Stimulated activated naive CD4-positive, alpha-beta T cell (primary cell): ENCODE measurements around the gene IL22.

Experiments
- DNase-seq, 6 experiments: peaks; one replicate each; lab custom pipeline; 2025; lab: John Stamatoyannopoulos, UW

The IL22 gene

GRCh38 chr12:68253504-68253903 is at the start of gene IL22:
TSS of gene IL22 (minus strand) at chr12:68253604. CDS start at chr12:68253448, 156 bp downstream.
- no peak for DNase-seq

DNA sequence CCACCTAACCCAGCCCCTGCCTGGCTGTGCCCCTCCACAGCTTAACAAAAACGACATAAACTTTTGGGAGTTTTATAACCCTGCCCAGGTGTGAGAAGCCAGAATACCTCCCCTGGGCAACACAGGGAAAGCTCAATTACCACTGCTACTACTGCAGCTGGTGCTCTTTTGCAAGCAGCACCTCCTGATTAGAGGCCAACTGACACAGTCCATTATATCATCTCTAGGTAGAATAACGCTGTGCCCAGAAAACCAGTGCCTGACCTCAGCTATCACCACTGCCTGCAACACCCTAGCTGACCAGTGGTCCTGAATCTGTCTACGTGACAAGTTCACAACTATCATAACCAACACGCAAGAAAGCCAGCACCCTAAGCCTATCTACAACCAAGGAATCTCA is 44.5 kb upstream of the IL22 start:
- no peak for DNase-seq

- DNase-seq: no peak
These were observed 40.8 kb upstream of the IL22 start for GRCh38 chr12:68294251-68294650.

DNA sequence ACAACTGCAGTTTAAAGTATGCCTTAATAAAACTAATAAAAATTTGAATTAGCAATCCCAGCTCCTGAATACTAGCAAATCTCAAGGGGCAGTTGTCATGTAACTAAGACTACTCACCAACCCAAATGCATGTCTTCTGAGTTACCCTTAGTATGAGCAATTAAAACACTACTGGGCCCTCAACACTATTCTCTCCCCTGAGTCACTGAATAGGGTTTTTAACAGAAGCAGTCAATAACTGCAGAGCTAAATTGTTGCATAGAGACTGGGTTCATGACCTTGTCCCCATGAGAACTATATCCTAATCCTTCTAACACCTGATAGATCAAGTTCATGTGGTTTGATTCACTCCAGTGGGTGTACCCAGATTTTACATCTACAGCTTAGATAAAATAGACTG is 39.9 kb upstream of the IL22 start:
- no peak for DNase-seq

DNA sequence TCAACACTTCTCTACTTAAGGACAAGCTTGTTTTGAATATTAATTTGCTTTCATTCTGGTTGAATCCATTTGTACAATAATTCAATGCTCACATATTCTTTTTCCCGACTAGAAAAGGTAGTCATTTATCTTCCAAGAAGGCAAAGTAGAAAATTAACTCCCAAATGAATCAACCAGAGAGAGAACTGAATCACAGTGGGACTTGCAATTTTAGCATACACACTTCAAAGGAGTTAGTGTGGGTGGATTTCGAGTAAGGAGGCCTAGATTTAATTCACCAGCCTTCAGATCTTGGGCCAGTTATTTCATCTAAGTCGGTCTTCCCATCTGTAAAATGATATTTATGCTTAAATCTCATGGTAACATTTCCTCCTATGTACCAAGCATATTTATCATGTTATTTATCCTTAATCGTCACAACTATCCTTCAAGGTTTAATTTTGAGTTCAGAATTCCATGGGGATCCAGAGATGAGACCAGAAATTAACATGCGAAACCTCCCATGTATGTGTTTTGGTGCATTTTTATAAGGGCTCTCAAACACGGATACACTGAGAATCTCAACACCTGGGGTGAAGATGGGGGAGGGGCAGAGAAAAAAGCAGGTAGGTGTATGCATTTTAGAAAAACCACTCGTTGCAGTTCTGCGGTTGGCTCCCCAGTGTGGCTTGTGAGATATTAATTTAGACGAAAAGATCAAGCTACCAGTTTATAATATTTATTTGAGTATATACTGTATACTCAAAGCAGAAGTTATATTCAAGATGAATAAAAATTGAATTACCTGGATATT is 38.9 kb upstream of the IL22 start:
- DNase-seq: no peak

DNA sequence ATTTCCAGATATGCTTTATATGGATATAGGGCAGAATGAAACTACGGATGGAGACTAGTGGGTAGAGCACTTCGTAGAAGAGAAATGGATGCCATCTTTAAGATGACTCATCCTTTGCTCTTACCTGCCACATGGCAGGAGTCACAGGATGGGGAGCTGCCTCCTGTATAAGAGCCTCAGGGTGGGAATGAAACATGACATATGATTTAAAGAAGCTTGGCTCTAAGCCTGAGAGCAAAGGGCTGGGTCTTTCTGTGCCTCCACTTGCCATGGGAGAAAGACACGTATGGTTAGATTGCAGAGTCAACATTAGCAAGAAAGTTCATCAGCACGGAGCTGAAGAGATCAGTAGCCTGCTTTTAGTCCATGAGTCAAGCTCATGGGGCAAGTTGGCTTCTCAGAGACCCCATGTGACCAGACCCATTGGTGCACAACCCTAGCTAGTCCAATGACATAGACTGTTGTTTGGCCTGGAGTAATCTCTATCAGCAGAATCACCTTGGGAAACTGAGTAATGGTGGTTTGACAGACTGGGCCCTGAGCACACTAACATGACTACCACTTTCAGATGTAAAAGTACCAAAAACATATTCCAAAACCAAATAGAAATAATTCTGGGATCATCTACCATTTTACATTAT is 38.1 kb upstream of the IL22 start:
- DNase-seq: no peak

- DNase-seq: peak in 2 of 6 experiments; percentile 2 to 7
These were observed 36.7 kb upstream of the IL22 start for GRCh38 chr12:68290126-68290525.

DNA sequence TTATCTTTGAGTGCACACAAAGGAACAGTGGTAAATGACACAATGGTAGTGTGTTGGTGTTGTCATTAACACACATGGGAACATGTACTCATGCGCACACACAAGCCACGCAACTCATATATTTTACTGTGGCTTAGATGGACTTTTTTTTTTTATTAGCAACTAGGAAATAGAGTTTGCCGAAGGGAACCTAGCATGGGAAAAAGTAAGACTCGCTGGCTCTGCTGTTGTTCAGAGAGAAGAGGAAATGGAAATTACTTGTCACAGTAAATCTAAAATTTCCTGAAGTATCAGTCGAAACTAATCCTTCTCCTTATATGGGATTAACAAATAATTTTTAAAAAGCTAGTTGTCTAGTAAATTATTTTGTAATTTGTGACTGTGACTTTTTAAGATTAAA is 33.7 kb upstream of the IL22 start:
- no peak for DNase-seq

DNA sequence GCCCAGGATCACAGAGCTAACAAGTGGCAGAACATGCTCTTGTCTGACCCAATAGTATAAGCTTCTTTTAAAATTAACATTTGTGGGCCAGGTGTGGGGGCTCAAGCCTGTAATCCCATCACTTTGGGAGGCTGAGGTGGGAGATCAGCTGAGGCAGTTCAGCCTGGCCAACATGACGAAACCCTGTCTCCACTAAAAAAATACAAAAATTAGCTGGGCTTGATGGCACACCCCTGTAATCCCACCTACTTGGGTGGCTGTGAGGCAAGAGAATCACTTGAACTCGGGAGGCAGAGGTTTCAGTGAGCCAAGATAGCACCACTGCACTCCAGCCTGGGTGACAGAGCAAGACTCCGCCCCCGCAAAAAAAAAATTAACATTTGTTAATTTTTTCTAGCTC is 33.0 kb upstream of the IL22 start:
- DNase-seq: no peak

- no peak for DNase-seq
These were observed 32.1 kb upstream of the IL22 start for GRCh38 chr12:68285541-68285940.

DNA sequence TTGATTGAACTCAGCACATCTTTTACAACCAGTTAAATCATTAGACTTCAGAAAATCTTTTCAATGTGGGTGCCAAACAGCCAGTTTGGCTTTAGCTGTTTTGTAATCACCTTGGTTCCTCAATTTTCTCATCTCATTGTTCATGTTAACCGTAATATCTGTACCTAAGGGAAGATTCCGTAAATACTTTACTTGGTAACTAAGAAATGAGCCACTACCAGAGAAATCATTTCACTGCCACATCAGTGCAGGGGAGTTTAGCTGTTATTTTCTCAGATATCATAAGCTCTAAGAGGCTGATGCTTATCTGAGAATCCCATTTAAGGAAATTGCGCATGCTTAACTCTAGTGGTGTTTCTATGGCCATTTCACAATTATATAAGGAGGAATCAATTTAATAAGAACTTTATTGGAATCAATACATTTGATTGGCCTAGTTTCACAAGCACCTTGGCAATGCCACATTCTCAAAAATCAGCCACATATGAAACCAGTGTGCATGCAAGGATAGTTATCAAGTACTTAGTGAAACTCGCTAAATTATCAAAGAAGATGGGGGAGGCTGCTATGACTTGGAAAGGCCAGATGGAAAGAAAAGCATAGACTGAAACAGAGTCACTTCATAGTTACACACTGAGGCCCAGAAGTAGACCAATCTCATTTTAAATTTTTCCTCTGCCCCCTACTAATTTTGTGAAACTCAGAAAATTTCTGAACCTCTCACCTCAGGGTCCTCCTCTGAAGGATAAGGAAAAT is 28.1 kb upstream of the IL22 start:
- DNase-seq: no peak

- no peak for DNase-seq
These were observed 26.8 kb upstream of the IL22 start for GRCh38 chr12:68280240-68280639.

DNA sequence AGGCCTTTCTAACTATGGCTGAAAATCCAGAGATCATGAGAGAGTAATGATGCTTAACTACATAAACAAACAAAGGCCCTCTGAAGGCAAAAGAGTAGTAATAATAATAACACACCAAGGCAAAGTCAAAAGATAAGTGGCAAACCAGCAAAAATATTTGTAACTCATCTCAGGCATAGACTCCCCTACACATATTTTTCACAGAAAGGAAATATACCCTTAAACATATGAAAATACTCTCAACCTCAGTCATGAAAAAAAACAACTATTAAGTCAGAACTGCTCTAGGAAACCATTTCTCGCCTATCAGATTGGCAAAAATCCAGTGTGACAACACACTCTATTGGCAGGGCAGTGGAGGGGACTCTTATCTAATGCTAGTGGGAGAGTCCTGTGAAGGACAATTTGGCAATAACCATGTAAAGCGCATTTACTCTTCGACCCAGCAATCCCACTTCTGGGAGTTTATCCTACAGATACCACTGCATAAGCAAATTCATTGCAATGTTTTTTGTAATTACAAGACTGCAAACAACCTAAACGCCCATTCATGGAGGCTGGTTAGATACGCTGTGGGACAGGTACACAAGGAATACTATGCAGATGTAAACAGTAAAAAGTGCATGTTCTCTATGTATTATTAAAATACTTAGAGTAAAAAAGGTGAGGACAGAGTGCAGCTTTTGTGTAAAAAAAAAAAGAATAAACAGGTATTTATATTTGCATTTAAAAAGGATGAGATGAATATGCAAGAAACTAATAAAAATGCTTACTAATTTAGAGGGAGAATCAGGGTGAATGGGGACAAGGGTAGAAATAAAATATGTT is 26.0 kb upstream of the IL22 start:
- no peak for DNase-seq

- no peak for DNase-seq
These were observed 23.1 kb upstream of the IL22 start for GRCh38 chr12:68276402-68276930.

- no peak for DNase-seq
These were observed 19.3 kb upstream of the IL22 start for GRCh38 chr12:68272732-68273131.

GRCh38 chr12:68271346-68271745 is 17.9 kb upstream of the IL22 start:
- no peak for DNase-seq

DNA sequence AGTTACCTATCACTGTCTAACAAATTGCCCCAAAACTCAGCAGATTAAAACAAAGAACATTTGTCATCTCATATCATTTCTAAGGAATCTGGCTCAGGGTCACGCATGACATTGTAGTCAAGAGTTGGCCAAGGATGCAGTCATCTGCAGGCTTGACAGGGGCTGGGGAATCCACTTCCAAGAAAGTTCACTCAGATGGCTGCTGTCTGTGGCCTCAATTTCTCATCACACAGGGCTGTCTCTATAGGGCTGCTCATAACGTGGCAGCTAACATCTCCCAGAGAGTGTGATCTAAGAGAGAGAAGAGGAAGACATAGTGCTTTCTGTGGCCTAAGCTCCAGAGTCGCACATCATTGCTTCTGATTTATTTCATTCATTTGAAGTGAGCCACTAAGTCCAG is 17.0 kb upstream of the IL22 start:
- no peak for DNase-seq

DNA sequence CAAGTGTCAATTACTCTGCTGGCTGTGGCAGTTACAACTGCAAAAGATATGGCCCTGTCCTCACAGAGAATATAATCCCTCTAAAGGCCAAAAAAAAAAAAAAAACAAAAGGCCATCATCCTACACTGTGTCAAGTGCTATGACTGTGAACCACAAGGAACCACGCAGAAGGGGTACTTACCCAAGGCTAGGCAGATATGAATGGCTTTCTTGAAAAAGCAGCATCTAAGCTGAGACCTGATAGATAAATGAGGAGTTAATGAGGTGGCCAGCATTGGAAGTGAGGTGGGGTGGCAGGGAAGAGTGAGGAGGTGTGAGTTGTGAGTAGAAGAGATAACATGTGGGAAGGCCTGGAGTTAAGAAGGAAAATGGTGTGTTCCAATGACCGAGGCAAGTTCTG is 16.4 kb upstream of the IL22 start:
- DNase-seq: no peak

DNA sequence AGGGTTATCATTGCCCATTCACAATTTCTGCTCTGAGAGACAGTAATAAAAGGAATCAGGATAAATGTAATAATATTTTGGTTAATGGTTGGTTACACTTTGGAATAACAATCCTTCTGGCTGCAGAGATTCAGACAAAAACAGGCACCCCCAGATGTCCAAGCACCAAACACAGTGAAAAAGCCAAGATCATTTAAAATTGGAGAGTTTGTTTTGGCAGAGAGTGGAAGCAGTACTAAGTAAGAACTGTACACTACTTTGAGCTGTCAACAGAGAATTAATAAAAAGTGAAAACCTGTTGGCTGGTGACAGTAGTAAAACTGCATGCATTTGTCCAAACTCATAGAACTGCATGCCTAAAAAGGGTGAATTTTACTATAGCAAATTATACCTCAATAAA is 15.6 kb upstream of the IL22 start:
- no peak for DNase-seq

- no peak for DNase-seq
These were observed 14.5 kb upstream of the IL22 start for GRCh38 chr12:68267892-68268396.

DNA sequence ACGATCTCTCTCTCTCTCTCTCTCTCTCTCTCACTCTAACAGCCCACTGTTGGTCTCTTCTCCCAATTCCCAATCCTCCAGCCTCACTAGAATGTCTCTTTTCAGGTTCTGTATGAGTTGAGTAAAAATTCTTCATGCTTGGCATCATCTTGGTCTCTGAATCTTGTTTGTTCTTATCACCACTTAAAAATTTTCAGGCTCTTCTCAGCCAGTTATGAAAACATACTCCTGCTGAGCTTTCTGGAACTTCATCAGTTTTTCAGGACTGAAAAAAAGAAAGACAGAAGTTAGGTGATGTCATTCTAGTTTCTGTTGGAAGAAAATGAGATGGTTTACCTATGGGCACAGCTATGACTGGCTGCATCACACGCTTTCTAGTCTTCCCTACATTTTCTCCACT is 11.5 kb upstream of the IL22 start:
- DNase-seq: no peak
